GM12801 (cell line): Measurements from ENCODE around the gene NECAB2.

Experiments
- TF ChIP-seq, protein P1 (sequence below): IDR thresholded peaks from one replicate; pipeline ENCODE4 v1.5.1; 2011; ENCODE audit warnings: control low read depth; ENCODE audit not compliant: insufficient read length; ENCODE audit errors: extremely low read depth

The NECAB2 gene

DNA sequence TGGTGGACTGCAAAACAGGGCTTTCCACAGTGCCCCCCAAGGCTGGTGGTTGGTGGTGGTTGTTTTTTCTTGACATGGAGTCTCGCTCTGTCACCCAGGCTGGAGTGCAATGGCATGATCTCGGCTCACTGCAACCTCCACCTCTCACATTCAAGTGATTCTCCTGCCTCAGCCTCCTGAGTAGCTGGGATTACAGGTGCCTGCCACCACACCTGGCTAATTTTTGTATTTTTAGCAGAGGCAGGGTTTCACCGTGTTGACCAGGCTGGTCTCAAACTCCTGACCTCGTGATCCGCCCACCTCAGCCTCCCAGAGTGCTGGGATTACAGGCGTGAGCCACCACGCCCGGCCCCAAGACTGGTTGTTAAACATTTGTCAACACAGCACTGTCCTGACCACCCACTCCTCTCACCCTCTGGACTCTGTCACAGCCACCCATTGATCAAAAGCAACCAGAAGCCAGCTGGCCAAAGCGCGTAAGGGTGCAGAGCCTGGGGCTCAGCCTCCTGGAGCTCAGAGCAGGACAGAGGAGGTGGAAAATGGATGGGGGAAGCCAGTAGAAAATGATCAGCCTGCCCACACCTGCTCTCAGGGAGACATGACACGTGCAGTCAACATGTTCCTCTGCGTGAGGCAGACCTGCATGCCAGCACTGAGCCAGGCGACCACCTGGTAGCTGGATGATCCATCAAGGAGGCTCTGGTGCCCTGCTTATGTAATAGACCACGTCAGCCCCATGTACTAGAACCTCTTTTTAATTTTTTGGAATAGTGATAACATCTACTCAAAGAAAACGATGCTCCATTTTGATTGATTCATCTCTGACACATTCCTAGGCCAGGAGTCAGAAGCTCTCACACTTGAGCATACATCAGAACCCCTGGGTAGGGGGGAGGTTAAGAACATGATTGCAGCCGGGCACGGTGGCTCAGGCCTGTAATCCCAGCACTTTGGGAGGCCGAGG lies 29.8 kb upstream of the NECAB2 start:
- TF ChIP-seq, protein P1, sequence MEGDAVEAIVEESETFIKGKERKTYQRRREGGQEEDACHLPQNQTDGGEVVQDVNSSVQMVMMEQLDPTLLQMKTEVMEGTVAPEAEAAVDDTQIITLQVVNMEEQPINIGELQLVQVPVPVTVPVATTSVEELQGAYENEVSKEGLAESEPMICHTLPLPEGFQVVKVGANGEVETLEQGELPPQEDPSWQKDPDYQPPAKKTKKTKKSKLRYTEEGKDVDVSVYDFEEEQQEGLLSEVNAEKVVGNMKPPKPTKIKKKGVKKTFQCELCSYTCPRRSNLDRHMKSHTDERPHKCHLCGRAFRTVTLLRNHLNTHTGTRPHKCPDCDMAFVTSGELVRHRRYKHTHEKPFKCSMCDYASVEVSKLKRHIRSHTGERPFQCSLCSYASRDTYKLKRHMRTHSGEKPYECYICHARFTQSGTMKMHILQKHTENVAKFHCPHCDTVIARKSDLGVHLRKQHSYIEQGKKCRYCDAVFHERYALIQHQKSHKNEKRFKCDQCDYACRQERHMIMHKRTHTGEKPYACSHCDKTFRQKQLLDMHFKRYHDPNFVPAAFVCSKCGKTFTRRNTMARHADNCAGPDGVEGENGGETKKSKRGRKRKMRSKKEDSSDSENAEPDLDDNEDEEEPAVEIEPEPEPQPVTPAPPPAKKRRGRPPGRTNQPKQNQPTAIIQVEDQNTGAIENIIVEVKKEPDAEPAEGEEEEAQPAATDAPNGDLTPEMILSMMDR: no peak

DNA sequence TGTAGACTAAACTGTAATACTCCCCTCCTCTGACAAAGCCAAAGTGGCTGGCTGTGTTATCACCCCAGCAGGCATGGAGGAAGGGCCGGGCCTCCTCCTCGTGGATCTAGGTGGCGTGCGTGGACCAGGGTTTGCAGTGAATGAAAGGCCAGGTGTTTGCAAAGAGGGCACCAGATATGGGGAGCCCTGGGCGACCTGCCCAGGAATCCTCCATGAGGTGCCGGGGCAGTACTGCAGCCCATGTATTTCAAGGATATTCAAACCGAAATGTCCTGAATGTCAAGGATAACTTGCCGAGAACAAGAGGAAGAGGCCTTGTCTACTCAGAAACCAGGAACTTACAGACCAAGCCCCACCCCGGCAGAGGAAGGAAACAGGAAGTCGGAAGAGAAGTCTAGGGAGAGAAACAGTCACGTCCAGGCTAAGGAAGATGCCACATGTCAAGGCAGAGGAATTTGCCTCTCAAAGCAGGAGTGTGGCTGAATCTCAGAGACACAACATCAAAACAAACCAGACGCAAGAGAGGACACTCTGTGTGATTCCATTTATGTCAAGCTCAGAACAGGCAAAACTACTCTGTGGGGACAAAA lies 28.7 kb upstream of the NECAB2 start:
- TF ChIP-seq, protein P1: no peak

DNA sequence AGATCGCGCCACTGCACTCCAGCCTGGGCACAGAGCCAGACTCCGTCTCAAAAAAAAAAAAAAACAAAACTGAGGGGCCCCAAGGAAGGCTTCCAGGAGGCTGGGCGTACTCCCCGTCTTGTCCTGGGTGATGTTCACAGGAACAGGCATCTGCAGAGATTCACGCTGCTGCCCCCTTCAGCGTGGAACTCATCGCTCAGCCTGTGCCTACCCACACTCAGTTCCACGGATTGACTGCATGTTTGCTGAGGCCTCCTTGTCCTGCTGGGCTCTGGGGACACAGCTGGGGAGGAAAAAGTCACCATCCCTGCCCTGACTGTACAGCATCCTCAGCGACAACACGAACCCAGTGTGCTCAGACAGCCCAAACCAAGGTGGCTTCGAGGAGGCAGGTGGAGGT lies 27.9 kb upstream of the NECAB2 start:
- TF ChIP-seq, protein P1: no peak

DNA sequence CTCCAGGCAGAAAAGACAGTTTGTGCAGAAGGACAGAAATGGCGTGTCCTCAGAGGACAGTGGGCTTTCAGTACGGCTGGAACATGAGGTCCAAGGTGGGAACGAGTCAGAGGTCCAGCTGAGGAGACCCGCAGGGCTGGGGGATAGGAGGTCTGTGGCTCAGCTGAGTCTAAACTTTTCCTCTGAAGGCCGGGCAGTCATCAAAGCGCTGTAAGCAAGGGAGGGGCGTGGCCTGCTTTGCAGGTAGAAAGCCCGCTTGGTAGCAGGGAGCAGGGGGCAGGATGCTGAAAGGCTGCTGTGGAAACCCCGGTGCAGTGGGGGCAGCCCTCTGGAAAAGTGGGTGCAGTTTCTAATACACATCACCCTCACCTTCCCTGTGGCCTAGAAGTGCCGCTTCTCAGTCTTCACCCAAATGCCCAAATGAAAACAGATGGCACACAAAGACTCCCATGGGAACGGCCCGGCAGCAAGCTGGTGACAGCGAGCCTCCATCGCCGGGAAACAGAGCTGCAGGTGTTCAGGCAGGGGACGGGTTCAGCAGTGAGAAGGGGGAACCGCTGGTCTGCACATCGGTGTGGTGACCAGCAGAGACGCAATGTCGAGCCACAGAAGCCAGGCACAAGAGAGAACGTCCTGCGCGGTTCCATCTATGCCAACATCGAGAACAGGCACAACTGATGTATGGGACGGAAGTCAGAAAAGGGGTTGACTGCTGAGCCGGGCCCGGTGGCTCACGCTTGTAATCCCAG lies 27.2 kb upstream of the NECAB2 start:
- TF ChIP-seq, protein P1: no peak

DNA sequence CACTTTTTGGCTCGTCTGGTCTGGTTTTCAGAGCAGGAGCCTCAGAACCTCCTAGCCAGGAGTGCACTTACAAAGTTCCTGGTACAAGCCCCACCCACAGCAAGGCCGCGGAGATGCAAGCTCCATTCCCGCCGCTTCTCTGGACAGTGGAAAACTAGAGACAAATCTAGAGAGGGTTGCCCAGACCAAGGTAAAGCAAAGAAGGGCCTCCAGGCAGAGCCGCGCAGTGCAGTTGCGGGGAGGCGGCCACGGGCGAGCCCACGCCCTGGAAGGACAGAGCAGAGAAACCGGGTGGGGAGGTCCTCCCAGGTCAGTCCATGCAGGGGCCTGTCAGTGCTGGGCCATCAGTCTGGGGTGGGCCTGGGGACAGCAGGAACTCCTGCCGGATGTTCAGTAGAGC lies 26.0 kb upstream of the NECAB2 start:
- TF ChIP-seq, protein P1: no peak

DNA sequence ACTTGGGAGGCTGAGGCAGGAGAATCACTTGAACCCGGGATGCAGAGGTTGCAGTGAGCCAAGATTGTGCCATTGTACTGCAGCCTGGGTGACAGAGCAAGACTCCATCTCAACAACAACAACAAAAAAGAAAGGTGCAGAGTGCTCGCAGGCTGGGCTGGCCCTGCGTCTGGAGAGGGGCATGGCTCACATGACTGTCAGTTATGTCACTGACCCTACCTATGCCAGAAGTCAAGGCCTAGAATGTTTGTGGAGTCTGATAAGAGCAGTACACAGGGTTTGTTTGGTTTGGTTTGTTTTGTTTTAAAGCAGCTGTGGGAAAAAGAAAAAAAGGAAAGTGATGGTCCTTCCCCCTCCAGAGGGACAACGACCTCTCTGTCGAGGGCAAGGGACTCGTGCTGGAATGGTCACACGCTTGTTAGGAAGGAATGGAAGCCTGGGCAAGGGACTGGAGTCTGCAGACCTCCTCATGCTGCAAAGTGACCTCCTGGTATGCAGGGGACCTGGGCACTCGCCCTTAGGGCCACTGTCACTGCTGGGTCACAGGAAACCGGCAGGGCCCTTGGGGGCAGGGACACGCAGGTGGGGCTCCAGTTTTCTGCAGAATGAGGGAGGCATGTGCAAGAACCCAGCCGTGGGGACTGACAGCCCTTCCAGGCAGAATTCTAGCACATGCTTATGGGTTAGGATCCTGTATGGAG lies 25.1 kb upstream of the NECAB2 start:
- TF ChIP-seq, protein P1: no peak

DNA sequence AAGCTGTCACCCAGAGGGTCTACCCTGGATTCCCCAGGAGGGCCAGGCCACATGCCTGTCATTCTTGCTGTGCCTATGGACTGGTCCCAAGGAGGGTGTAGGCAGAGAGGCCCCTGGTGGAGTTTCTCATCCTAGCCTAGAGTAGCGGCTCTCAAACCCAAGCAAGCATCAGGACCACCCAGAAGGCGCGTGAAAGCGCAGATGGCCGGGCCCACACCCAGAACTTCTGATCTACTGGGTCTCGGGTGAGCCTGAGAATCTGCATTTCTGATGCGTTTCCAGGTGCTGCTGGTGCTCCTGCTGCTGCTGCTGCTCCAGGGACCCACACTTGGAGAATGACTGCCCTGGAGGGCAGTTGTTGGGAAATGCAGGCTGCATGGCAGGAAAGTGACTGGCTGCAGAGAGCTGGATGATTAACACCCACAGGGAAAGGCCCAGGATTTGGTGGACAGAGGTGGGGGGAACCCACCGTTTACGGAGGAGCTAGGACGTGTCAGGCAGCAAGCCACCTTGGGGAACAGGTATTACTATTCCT lies 24.5 kb upstream of the NECAB2 start:
- TF ChIP-seq, protein P1: no peak
